OCI-LY3 (cell line): ENCODE data around the gene SEMA4A.

ENCODE experiments used
- H2AFZ ChIP-seq: fragments of 200-600, 300-600 bp; shearing (Covaris generic); 2 replicates; pipeline ENCODE4 v1.6.0; 2014; ENCODE audit warnings: antibody characterized with exemption, low read depth, low read length
- H3K27ac ChIP-seq: fragments of 200-600, 300-600 bp; sonication (generic); 2 replicates; pipeline ENCODE4 v1.5.1; 2014; ENCODE audit warnings: mild to moderate bottlenecking, low read length, moderate library complexity, mixed read lengths
- H3K27me3 ChIP-seq: fragments of 200-600, 300-600 bp; sonication (generic); 2 replicates; pipeline ENCODE4 v1.6.1; 2014; ENCODE audit warnings: low read depth, low read length, mixed read lengths
- H3K36me3 ChIP-seq: fragments of 200-600, 300-600 bp; sonication (generic); replicated peaks from 2 replicates; pipeline ENCODE3; 2014; ENCODE audit warnings: low read depth, low read length, mixed read lengths
- H3K4me1 ChIP-seq: fragments of 300-600, 200-600 bp; sonication (generic); 2 replicates; pipeline ENCODE4 v1.6.1; 2014; ENCODE audit warnings: low read length, mixed read lengths
- H3K4me2 ChIP-seq: fragments of 200-600, 300-600 bp; sonication (generic); 2 replicates; pipeline ENCODE4 v1.6.1; 2014; ENCODE audit warnings: low read length, mixed read lengths
- H3K4me3 ChIP-seq: fragments of 300-600, 200-600 bp; sonication (generic); 2 replicates; pipeline ENCODE4 v1.5.1; 2014; ENCODE audit warnings: antibody characterized with exemption, mild to moderate bottlenecking, low read length, moderate library complexity
- H3K79me2 ChIP-seq: fragments of 300-600, 200-600 bp; shearing (Covaris generic); 2 replicates; pipeline ENCODE4 v1.6.1; 2014; ENCODE audit warnings: mild to moderate bottlenecking, low read length, mixed read lengths
- H3K9ac ChIP-seq: fragments of 300-600, 200-600 bp; shearing (Covaris generic); 2 replicates; pipeline ENCODE4 v1.6.0; 2014; ENCODE audit warnings: mild to moderate bottlenecking, low read length, moderate library complexity
- H3K9me3 ChIP-seq: fragments of 200-600, 300-600 bp; shearing (Covaris generic); 2 replicates; pipeline ENCODE4 v1.6.1; 2014; ENCODE audit warnings: low read length, mixed read lengths; ENCODE audit not compliant: insufficient read depth
- H4K20me1 ChIP-seq: fragments of 200-600, 300-600 bp; sonication (generic); 2 replicates; pipeline ENCODE4 v1.6.1; 2016; ENCODE audit warnings: low read length, mixed read lengths; ENCODE audit not compliant: insufficient read depth
- CTCF ChIP-seq: fragments of 200-600, 300-600 bp; sonication (generic); IDR thresholded peaks from 2 replicates; pipeline ENCODE4 v1.5.1; 2014; ENCODE audit warnings: antibody characterized with exemption, low read length, low read depth
- EZH2phosphoT487 ChIP-seq: fragments of 200-600 bp; shearing (Covaris generic); IDR thresholded peaks from 2 replicates; pipeline ENCODE4 v1.6.1; 2018; ENCODE audit warnings: antibody characterized with exemption, mixed run types, low read depth

Gene SEMA4A

DNA sequence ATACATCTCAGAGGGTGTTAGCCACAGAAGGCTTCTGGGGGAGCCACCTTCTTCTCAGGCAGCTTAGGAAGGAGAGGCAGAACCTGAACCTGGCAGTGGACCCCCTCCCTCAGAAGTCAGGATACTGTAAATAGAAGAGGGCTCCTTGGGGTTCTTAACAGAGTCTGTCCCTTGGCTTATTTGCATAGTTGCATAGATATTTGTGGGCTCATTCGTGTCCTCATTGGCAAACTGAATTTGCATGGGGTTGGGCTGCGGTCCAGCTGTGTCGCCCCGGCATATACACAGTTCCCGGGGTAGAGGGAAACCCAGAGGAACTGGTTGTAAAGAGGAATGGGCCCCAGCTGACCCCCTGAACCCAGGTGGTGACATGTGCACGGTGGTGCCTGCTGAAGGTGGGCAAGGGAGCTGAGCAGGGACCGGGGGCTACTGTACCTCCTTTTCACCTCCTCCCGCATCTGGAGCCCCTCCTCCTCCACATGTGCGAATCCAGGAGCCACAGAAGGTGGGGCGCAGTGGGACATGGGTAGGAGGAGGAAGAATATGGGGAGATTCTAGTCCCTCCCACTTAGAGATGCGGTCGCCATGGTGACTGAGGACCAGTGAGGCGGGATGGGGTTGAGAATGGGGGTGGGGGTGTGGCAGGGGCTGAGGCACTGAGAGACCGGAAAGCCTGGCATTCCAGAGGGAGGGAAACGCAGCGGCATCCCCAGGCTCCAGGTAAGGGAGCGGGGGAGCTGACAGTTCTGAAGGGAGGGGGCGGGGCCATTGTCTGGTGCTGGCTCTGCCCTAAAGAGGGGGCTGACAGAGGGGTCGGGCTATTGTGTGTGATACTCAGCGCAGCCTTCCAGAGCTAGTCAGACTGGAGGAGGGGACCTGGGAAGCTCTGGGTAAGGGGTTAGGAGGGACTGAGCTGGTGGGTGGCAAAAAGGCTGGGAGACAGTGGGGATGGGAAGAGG, 3.7 kb upstream of the SEMA4A start:
- no peaks in the 10 kb centered on the region for H4K20me1 ChIP-seq
- no peaks in the 10 kb centered on the region for H3K9me3 ChIP-seq
- peak overlapping the region; percentile 72 for H3K27ac ChIP-seq
- peak overlapping the region; percentile 68 for H3K4me3 ChIP-seq
- no peaks in the 10 kb centered on the region for H3K79me2 ChIP-seq
- H3K9ac ChIP-seq, result peak overlapping the region; percentile 21; the same call in 1 of the 2 replicates
- H3K4me2 ChIP-seq, result peak overlapping the region; percentile 78
- H3K4me1 ChIP-seq, result peaks cover 90% of the 10 kb centered on the region
- H2AFZ ChIP-seq, result no peak overlapping the region
- no peaks in the 10 kb centered on the region for H3K36me3 ChIP-seq
- no peaks in the 10 kb centered on the region for H3K27me3 ChIP-seq
- TF ChIP-seq CTCF (no peak), EZH2phosphoT487 (no peak)

GRCh38 chr1:156150333-156151011, 2.9 kb upstream of the SEMA4A start:
- Histone ChIP-seq H3K9me3 (no peaks in the 10 kb centered on the region), H3K9ac (peak overlapping the region; percentile 30; the same call in 1 of the 2 replicates), H3K36me3 (no peaks in the 10 kb centered on the region), H3K4me1 (peaks cover 98% of the 10 kb centered on the region), H3K27me3 (no peaks in the 10 kb centered on the region), H3K4me2 (peak overlapping the region; percentile 78), H4K20me1 (no peaks in the 10 kb centered on the region), H3K79me2 (no peaks in the 10 kb centered on the region), H2AFZ (no peak overlapping the region), H3K4me3 (peak overlapping the region; percentile 68), H3K27ac (peak overlapping the region; percentile 72)
- TF ChIP-seq EZH2phosphoT487 (no peak), CTCF (no peak)

GRCh38 chr1:156151093-156151688, 2.2 kb upstream of the SEMA4A start:
- peaks cover 100% of the 10 kb centered on the region for H3K4me1 ChIP-seq
- TF ChIP-seq EZH2phosphoT487, result no peak
- TF ChIP-seq CTCF, result no peak
- no peaks in the 10 kb centered on the region for H3K36me3 ChIP-seq
- no peaks in the 10 kb centered on the region for H4K20me1 ChIP-seq
- peak overlapping the region; percentile 72 for H3K27ac ChIP-seq
- peak overlapping the region; percentile 68 for H3K4me3 ChIP-seq
- H3K4me2 ChIP-seq, result peak overlapping the region; percentile 78
- H3K27me3 ChIP-seq, result no peaks in the 10 kb centered on the region
- peak overlapping the region; percentile 30; the same call in 1 of the 2 replicates for H3K9ac ChIP-seq
- no peak overlapping the region for H2AFZ ChIP-seq
- no peaks in the 10 kb centered on the region for H3K9me3 ChIP-seq
- no peaks in the 10 kb centered on the region for H3K79me2 ChIP-seq

DNA sequence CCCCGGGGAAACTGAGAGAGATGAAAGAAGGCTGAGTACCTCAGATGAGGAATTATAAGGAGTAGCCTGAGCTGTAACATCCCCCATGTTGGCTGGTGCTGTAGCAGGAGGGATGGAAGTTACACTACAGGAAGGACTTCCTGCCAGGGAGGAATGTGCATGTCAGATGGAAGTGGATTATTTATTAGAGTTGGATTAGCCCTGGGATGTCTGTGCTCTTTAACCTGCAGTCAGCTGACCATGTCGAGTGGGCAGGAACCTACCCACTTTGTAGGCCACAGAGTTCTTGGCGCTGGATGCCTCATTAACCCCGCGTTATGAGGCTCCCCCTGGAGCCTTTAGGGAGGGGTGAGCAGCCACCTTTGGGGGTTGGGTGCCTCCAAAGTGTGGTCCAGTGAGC, 757 bp upstream of the SEMA4A start:
- Histone ChIP-seq H3K27ac (no peak overlapping the region), H4K20me1 (no peaks in the 10 kb centered on the region), H3K9ac (no peak overlapping the region), H3K27me3 (no peaks in the 10 kb centered on the region), H3K9me3 (no peaks in the 10 kb centered on the region), H2AFZ (no peak overlapping the region), H3K4me3 (no peak overlapping the region), H3K79me2 (no peaks in the 10 kb centered on the region), H3K4me1 (peaks cover 92% of the 10 kb centered on the region), H3K36me3 (no peaks in the 10 kb centered on the region), H3K4me2 (no peak overlapping the region)
- TF ChIP-seq CTCF (no peak), EZH2phosphoT487 (no peak)
